ENCODE results near the gene TTC36.
"Not testable (repeated sequence)": the region's sequence is repeated elsewhere in the genome, so short reads cannot be mapped to it uniquely, and the experiment has no call there.

TTC36 gene, protein sequence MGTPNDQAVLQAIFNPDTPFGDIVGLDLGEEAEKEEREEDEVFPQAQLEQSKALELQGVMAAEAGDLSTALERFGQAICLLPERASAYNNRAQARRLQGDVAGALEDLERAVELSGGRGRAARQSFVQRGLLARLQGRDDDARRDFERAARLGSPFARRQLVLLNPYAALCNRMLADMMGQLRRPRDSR

DNA sequence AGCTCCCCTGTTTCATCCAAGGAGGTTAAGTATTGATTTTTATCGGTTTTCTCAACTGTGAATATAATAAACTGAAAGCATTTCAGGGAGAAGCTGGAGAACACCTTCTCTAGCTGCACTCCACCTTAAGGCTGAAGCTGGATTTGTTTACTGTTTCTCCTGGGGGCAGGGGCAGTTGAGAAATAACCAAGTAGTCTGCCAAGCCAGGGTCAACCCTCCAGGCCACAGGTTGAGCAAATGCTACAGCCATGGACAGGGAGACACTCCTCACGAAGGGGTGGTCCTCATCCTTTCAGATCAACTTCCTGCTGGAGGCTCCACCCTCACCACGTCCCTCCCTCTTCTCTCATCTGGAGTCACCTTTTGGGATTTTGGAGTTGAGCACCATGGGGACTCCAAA lies at the start of gene TTC36:
Gene TTC36, plus strand, starts transcription at position 366 of the 400 bp plus-strand sequence. Its CDS starts 21 bp downstream, at position 387.
- no peak for DNase-seq (ENCODE audit: low spot score)

DNA sequence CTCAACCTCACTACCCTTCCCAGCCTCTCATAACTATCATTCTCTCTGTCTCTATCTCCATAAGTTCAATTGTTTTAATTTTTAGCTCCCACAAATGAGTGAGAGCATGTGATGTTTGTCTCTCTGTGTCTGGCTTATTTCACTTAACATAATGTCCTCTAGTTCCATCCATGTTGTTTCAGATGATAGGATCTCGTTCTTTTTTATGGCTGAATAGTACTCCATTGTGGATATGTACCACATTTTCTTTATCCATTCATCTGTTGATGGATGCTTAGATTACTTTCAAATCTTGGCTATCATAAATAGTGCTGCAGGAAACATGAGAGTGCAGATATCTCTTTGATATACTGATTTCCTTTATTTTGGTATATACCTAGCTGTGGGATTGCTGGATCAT lies 46.0 kb upstream of the TTC36 start:
- not testable (repeated sequence) for DNase-seq (ENCODE audit: low spot score)

DNA sequence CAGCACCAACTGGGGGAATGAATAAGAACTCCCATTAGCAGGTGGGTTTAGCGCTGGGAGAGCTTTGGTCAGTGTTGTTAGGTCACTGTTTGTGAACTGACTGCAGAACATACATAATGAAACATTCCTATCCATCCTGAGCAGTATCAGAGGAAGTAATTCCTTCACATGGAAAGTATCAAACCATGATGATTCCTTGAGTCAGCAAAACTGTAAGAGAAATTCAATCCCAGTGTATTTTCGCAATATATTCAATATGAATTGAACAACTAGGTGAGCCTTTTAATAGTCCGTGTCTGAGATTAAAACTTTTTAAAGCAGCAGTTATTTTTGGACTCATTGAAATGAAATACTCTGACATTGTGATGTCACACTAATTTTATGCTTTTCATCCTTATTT lies 42.9 kb upstream of the TTC36 start:
- no peak for DNase-seq (ENCODE audit: low spot score)

DNA sequence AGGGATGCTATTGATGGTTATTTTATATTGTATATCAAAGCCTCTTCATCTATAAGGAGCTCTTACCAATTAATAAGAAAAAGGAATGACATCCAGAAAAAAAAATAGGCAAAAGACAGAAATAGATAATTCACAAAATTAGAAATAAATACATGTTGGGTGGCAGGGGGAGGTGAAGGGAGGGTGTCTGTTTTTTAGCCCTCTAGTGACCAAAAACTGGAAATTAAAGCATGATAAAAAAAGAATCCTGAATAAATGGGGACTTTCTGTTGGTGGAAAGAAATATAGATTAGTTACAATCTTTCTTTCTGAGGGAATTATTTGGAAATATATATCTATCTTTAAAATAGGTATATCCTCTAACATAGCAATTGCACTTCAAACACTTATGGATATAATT lies 42.0 kb upstream of the TTC36 start:
- no peak for DNase-seq (ENCODE audit: low spot score)

DNA sequence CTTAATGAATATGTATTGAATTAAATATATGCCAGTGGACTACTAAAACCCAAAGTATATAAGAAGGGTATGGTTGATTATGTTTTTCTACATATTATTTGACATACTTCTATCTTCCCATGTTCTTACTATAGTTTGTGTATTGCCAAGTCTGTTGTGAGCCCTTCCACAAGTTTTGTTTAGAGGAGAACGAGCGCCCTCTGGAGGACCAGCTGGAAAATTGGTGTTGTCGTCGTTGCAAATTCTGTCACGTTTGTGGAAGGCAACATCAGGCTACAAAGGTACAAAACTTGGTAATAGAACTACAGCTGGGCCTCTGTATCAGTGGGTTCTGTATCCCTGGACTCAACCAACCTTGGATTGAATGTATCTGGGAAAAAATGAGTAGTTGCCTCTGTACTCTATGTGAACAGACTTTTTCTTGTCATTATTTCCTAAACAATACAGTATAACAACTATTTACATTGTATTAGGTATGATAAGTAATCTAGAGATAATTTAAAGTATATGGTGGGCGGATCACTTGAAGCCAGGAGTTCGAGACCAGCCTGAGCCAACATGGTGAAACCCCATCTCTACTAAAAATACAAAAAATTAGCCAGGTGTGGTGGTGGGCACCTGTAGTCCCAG lies 38.7 kb upstream of the TTC36 start:
- peak; percentile 62 for DNase-seq (ENCODE audit: low spot score)

DNA sequence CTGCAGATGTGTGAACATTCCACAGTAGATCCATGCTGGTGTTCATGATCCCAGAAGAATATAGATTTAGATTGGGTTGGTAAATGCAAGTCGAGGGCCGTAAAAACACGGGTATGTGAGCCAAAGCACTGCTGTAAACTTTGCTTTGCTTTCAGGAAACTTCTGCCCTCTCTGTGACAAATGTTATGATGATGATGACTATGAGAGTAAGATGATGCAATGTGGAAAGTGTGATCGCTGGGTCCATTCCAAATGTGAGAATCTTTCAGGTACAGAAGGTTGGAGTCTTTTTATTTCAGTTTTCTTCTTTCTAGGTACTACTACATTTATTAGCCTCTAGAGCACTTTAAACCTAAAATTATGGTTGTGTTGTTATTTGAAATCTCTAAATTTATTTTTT lies 36.2 kb upstream of the TTC36 start:
- DNase-seq (ENCODE audit: low spot score) = no peak

DNA sequence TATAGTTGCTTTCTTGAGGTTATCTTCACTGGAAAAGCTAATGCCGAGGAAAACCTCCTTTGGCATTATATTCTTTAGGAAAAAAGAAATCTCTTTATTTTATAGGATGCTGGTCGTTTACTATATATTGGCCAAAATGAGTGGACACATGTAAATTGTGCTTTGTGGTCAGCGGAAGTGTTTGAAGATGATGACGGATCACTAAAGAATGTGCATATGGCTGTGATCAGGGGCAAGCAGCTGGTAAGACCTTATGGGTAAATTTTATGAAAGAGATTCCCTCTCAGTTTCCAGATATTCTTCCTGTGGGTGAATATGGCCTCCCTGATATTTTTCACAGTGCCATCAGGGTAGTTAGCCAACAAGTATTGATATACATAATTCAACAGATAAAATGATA lies 29.4 kb upstream of the TTC36 start:
- no peak for DNase-seq (ENCODE audit: low spot score)

DNA sequence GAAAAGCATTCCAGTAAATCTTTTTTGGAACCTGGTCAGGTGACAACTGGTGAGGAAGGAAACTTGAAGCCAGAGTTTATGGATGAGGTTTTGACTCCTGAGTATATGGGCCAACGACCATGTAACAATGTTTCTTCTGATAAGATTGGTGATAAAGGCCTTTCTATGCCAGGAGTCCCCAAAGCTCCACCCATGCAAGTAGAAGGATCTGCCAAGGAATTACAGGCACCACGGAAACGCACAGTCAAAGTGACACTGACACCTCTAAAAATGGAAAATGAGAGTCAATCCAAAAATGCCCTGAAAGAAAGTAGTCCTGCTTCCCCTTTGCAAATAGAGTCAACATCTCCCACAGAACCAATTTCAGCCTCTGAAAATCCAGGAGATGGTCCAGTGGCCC lies 24.1 kb upstream of the TTC36 start:
- no peak for DNase-seq (ENCODE audit: low spot score)

DNA sequence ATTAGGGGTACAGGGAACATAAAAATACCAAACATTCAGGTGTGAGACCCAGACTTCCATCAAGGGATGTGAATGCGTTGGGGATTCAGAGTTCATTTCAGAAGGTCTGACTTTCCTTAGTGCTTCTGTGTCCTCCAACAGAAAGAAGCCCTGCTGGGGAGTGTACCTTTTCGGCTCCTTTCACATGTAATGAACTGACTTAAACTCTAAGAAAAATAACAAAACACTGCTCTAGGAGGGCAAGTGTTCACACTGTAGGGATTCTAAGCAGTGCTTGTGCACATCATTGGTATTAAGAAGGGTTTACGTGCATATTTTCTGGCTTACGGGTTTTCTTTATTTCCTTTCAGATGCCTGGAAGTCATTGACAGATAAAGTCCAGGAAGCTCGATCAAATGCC lies 15.7 kb upstream of the TTC36 start:
- DNase-seq (ENCODE audit: low spot score) = no peak

DNA sequence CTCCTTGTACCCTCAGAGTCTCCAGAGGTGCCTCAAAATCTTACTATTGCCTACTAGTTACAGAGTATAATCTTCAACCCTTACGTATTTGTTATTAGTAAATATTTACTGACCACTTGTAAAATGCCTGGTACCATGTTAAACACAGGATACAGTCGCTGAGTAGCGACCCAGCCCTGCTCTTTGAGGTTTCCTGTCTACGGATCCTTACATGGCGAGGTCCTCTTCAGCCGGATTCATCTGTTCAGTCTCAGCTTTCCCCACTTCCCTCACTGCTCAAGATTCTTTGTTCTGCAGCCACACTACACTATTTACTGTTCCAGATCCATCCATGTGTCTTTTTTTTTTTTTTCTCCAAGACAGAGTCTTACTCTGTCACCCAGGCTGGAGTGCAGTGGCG lies 13.2 kb upstream of the TTC36 start:
- no peak for DNase-seq (ENCODE audit: low spot score)

DNA sequence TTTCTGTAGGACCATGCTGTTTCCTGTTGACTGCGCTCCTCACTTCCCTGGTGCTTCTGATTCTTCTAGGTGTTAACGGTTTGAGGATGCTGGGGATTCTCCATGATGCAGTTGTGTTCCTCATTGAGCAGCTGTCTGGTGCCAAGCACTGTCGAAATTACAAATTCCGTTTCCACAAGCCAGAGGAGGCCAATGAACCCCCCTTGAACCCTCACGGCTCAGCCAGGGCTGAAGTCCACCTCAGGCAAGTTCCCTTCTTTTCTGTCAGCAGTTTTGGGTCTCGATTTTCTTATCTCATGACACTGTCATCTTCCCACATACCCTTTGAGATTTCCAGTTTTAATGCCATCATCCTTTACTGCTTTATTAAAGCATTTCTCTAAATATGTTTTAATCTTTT lies 7.7 kb upstream of the TTC36 start:
- no peak for DNase-seq (ENCODE audit: low spot score)

DNA sequence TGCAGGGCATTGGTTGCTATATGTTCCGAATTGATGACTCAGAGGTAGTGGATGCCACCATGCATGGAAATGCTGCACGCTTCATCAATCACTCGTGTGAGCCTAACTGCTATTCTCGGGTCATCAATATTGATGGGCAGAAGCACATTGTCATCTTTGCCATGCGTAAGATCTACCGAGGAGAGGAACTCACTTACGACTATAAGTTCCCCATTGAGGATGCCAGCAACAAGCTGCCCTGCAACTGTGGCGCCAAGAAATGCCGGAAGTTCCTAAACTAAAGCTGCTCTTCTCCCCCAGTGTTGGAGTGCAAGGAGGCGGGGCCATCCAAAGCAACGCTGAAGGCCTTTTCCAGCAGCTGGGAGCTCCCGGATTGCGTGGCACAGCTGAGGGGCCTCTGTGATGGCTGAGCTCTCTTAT lies 5.4 kb upstream of the TTC36 start:
- DNase-seq (ENCODE audit: low spot score) = no peak

DNA sequence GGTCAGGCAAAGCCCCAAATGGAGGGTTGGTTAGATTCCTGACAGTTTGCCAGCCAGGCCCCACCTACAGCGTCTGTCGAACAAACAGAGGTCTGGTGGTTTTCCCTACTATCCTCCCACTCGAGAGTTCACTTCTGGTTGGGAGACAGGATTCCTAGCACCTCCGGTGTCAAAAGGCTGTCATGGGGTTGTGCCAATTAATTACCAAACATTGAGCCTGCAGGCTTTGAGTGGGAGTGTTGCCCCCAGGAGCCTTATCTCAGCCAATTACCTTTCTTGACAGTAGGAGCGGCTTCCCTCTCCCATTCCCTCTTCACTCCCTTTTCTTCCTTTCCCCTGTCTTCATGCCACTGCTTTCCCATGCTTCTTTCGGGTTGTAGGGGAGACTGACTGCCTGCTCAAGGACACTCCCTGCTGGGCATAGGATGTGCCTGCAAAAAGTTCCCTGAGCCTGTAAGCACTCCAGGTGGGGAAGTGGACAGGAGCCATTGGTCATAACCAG lies 4.7 kb upstream of the TTC36 start:
- DNase-seq (ENCODE audit: low spot score) = no peak

DNA sequence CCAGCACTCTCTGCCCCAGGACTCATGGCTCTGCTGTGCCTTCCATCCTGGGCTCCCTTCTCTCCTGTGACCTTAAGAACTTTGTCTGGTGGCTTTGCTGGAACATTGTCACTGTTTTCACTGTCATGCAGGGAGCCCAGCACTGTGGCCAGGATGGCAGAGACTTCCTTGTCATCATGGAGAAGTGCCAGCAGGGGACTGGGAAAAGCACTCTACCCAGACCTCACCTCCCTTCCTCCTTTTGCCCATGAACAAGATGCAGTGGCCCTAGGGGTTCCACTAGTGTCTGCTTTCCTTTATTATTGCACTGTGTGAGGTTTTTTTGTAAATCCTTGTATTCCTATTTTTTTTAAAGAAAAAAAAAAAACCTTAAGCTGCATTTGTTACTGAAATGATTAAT lies 2.9 kb upstream of the TTC36 start:
- no peak for DNase-seq (ENCODE audit: low spot score)

DNA sequence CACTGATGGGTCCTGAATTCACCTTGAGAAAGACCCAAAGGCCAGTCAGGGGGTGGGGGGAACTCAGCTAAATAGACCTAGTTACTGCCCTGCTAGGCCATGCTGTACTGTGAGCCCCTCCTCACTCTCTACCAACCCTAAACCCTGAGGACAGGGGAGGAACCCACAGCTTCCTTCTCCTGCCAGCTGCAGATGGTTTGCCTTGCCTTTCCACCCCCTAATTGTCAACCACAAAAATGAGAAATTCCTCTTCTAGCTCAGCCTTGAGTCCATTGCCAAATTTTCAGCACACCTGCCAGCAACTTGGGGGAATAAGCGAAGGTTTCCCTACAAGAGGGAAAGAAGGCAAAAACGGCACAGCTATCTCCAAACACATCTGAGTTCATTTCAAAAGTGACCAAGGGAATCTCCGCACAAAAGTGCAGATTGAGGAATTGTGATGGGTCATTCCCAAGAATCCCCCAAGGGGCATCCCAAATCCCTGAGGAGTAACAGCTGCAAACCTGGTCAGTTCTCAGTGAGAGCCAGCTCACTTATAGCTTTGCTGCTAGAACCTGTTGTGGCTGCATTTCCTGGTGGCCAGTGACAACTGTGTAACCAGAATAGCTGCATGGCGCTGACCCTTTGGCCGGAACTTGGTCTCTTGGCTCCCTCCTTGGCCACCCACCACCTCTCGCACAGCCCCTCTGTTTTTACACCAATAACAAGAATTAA lies 2.4 kb upstream of the TTC36 start:
- no peak for DNase-seq (ENCODE audit: low spot score)

DNA sequence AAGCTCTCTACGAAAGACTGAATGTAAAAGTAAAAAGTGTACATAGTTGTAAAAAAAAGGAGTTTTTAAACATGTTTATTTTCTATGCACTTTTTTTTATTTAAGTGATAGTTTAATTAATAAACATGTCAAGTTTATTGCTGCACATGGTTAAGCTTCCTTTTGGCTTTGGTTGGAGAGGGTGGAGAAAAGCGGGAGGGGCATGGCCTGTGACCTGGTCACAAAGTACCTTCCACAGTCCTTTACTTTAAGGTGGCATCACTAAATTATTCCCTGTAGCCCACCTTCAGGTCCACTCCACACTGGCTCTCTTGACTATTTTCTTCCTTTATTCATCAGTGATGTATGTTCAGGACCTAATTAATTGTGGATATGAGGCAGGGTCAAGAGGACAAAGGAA lies 586 bp upstream of the TTC36 start:
- DNase-seq (ENCODE audit: low spot score) = no peak

DNA sequence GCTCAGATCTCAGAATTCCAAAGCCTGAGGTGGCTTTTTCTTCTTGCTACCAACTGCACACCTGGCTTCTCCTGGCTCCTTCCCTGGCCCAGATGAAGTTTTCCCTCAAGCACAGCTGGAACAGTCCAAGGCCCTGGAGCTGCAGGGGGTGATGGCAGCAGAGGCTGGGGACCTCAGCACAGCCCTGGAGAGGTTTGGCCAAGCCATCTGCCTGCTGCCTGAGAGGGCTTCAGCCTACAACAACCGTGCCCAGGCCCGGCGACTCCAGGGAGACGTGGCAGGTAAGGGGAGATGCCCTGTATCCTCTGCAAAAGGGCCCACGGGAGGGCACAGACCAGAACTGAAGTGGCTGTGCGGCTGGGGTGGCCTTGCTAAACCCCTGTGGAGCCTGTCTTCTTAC lies 1.2 kb downstream of the TTC36 start:
- no peak for DNase-seq (ENCODE audit: low spot score)

DNA sequence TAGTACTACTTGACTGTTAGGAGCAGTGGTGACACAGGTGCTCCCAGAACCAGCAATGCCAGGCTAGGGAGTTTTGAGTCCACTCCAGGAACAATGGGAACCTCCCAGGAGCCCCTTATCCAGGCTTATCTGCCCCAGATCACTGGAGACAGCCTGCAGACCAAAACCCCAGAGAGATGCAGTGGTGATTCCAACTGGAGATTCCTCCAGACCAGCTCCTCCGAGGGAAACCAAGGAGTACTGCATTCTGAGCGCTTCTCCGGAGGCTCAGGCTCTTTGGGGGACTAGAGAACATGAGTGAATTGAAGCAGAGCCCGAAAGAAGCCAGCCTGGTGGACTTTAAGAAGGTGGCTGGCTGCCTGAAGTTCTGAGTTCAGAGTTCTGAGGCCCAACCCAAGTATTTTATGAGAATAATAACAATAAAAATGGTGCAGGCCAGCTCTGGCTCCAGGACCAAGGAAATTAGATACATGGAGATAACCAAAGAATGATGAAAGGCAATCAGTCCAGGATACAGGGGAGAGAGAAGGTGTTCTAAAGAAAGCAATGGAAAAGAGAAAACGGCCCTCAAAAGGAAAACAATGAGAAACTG lies 2.4 kb downstream of the TTC36 start:
- no peak for DNase-seq (ENCODE audit: low spot score)

DNA sequence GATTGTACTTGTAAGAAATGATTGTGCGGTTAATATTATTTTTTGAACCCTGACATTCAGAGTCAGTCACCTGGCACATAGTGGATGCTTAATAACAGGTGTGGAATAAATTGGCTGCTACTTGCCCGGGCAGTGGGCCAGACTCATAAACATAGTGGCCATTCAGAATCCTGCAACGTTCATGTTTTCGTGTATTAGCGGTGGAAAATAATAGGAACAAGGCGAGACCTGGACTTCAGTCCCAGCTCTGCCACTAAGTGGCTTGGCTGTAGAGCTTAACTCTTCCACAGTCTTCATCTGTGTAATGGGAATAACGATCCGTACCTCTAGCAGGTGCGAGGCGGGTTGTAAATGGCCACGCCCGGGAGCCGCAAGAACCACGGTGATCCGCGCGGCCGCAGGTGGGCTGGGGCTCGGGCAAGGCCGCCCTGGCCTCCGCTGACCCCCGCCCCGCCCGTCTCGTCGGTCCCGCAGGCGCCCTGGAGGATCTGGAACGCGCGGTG lies 3.0 kb downstream of the TTC36 start:
- no peak for DNase-seq (ENCODE audit: low spot score)

DNA sequence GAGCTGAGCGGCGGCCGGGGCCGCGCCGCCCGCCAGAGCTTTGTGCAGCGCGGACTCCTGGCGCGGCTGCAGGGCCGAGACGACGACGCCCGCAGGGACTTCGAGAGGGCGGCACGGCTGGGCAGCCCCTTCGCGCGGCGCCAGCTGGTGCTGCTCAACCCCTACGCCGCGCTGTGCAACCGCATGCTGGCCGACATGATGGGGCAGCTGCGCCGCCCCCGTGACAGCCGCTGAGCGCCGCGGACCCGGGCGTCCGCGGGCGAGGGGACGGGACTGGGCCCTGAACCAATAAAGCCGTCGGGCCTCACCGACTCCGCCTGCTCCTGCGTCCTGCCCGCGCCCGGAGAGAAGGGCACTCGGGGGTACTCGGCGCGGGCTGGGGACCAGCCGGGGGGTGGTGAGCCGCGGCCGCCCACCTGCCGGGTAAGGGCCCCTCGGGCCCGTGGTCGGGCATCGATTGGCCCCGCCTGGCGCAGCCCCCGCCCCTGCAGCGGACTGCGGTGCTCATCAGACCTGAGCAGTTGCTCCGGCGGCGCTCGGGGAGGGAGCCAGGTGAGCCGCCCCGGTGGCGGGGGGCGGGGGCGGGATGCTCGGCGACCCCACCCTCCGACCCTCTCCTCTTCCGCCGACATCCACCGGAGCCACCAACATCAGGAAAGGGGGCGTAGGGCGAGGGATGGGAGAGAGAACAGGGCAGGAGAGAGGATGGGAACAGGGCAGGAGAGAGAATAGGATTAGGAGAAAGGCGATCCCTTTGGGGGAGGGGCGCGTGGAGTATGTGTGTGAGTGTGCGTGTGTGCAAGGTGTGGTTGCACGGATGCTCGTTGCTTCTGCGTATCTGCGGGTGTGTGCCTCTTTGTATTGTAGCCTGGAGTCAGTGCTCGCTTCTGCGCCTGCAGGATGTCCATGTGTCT lies 3.7 kb downstream of the TTC36 start, which contains the start of gene TMEM25:
Gene TMEM25, plus strand, starts transcription at position 510 of the 914 bp plus-strand sequence. CDS start 610 bp downstream, outside the sequence.
- DNase-seq (ENCODE audit: low spot score) = peak; percentile 85

DNA sequence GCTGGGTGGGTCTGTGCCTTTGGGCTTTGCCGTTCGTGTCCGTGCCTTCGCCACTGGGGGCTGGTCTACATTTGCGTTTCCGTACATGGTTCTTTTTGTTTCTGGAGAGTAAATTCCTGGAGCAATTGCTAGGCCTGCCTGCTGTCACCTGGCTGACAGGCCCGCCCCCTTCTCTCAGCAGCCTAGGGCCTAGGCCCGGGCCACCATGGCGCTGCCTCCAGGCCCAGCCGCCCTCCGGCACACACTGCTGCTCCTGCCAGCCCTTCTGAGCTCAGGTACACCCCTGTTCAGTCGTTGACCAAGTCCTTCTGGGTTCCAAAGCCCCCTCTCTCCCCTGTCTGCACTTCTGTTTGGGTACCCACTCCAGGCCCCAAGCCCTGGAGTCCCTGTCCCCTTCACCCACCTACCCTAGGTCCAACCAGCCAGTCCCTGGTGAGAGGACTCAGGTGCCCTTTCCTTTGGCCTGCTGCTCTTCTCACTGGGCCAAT lies 4.4 kb downstream of the TTC36 start:
- DNase-seq (ENCODE audit: low spot score) = no peak
